HG03135 (cell line): ENCODE measurements around the gene CCDC134.
A peak's percentile ranks its signal among the peaks of the same experiment; 100 is the strongest.

Experiments used
- ATAC-seq: cut with Tn5 transposase; IDR thresholded peaks from one replicate; pipeline ENCODE4 v1.9.1; 2021; ENCODE audit warnings: mild to moderate bottlenecking, moderate library complexity; ENCODE audit not compliant: unreplicated experiment

Gene CCDC134

GRCh38 chr22:41782751-41783150, 17.7 kb upstream of the CCDC134 start:
- no peak for ATAC-seq

- no peak for ATAC-seq
These were observed 13.1 kb upstream of the CCDC134 start for GRCh38 chr22:41787331-41787730.

GRCh38 chr22:41793871-41794270, 6.6 kb upstream of the CCDC134 start:
- ATAC-seq, result no peak

GRCh38 chr22:41798736-41799135, 1.7 kb upstream of the CCDC134 start:
- no peak for ATAC-seq

- ATAC-seq, result peak; percentile 25
These were observed 762 bp upstream of the CCDC134 start for GRCh38 chr22:41799486-41800347.

GRCh38 chr22:41801147-41801819, 804 bp downstream of the CCDC134 start:
- no peak for ATAC-seq

GRCh38 chr22:41801886-41802285, 1.4 kb downstream of the CCDC134 start:
- no peak for ATAC-seq

- ATAC-seq, result no peak
These were observed 5.2 kb downstream of the CCDC134 start for GRCh38 chr22:41805639-41806038.

- ATAC-seq, result no peak
These were observed 7.9 kb downstream of the CCDC134 start for GRCh38 chr22:41808400-41808799.

GRCh38 chr22:41810022-41810421, 9.5 kb downstream of the CCDC134 start:
- no peak for ATAC-seq

- no peak for ATAC-seq
These were observed 12.5 kb downstream of the CCDC134 start for GRCh38 chr22:41812805-41813545.

GRCh38 chr22:41813726-41814410, 13.4 kb downstream of the CCDC134 start:
- ATAC-seq, result no peak

- ATAC-seq, result no peak
These were observed 15.2 kb downstream of the CCDC134 start for GRCh38 chr22:41815716-41816115.

- ATAC-seq, result no peak
These were observed 15.8 kb downstream of the CCDC134 start for GRCh38 chr22:41816241-41816640.

GRCh38 chr22:41816871-41817270, 16.4 kb downstream of the CCDC134 start:
- no peak for ATAC-seq

- ATAC-seq, result no peak
These were observed 17.5 kb downstream of the CCDC134 start for GRCh38 chr22:41818011-41818410.

GRCh38 chr22:41818596-41818995, 18.1 kb downstream of the CCDC134 start:
- ATAC-seq, result no peak

- ATAC-seq, result no peak
These were observed 18.8 kb downstream of the CCDC134 start for GRCh38 chr22:41819257-41819656.

- no peak for ATAC-seq
These were observed 20.0 kb downstream of the CCDC134 start for GRCh38 chr22:41820447-41820846.

- ATAC-seq, result no peak
These were observed 21.2 kb downstream of the CCDC134 start for GRCh38 chr22:41821471-41822316.
